Lung (tissue), 12 donors: ENCODE measurements around the gene DZIP1L. TPM values are rescaled to one million over a fixed set of nuclear protein-coding genes. Genes with fewer than 3 reads are reported as not detected.

Experiments
- ATAC-seq: fragments of 200-7000 bp; cut with Tn5 transposase; one replicate; pipeline ENCODE4 v1.9.1; 2020; ENCODE audit warnings: moderate number of reproducible peaks; ENCODE audit not compliant: insufficient read depth, low FRiP score
- DNase-seq, 3 donors: peaks; one replicate each; pipeline ENCODE4 v3.0.0-alpha.2; 2013 to 2017
- H3K27ac ChIP-seq, 2 donors: one replicate each; pipeline ENCODE4 v1.5.1; 2013; ENCODE audit warnings: mild to moderate bottlenecking in 2 of 2, moderate library complexity in 2 of 2, control low read depth in 1 of 2, inconsistent platforms in 1 of 2, low read depth in 1 of 2, low read length in 1 of 2
- H3K27me3 ChIP-seq, 3 donors: one replicate each; pipeline ENCODE4 v1.5.1; 2013; ENCODE audit warnings: low read length in 2 of 3; ENCODE audit not compliant: control insufficient read depth in 3 of 3, insufficient read depth in 3 of 3
- H3K36me3 ChIP-seq, 4 donors: one replicate each; pipeline ENCODE4 v1.5.1; 2013; ENCODE audit warnings: low read length in 4 of 4, mild to moderate bottlenecking in 1 of 4, moderate library complexity in 1 of 4; ENCODE audit not compliant: control insufficient read depth in 4 of 4, insufficient read depth in 4 of 4
- H3K4me1 ChIP-seq, 5 donors: one replicate each; pipeline ENCODE4 v1.5.1; 2013; ENCODE audit warnings: low read length in 5 of 5, mild to moderate bottlenecking in 2 of 5, moderate library complexity in 1 of 5; ENCODE audit not compliant: control insufficient read depth in 5 of 5, insufficient read depth in 5 of 5
- H3K4me3 ChIP-seq: one replicate; pipeline ENCODE4 v1.5.1; 2013; ENCODE audit warnings: mild to moderate bottlenecking, control low read depth, moderate library complexity
- H3K9ac ChIP-seq, 2 donors: one replicate each; pipeline ENCODE4 v1.5.1; 2013; ENCODE audit warnings: low read length in 2 of 2, control low read depth in 1 of 2; ENCODE audit not compliant: insufficient read depth in 1 of 2
- H3K9me3 ChIP-seq, 4 donors: one replicate each; pipeline ENCODE4 v1.5.1; 2013; ENCODE audit warnings: low read length in 3 of 4, mild to moderate bottlenecking in 1 of 4, moderate library complexity in 1 of 4; ENCODE audit not compliant: control insufficient read depth in 4 of 4, insufficient read depth in 3 of 4
- CTCF ChIP-seq: IDR thresholded peaks from 2 replicates; pipeline ENCODE4 v1.5.1; 2012; ENCODE audit warnings: mild to moderate bottlenecking; ENCODE audit errors: control extremely low read depth, extremely low read depth
- WGBS, 2 donors: extraction: QIAGEN DNeasy Blood & Tissue Kit; methylation state at CpG; one replicate each; pipeline ENCODE4 v1.1.7; 2013; 5-methylcytosine and 5-hydroxymethylcytosine counted together
- polyA plus RNA-seq, 2 donors: library from polyadenylated mRNA; stranded (reverse); fragments of 200-250 nt; gene quantifications; one replicate each; pipeline ENCODE4 v1.2.1, GENCODE V29; 2013
- total RNA-seq, 2 donors: library from RNA; depleted of rRNA in 1 of 2; stranded (reverse); fragments of >200 nt in 1 of 2; gene quantifications; one replicate each; pipeline ENCODE4 v1.2.1, GENCODE V29; 2014 to 2021
- donor health status: control.
- donor health status: control.
- donor health status: Bipolar disorder and iron deficiency.
- donor health status: healthy.
- donor health status: DM: yes; HTN: yes; CAD: no.

Gene DZIP1L
- total and polyA plus RNA-seq, 4 donors, result 4.1 to 40.0 (median 17.1) TPM

- peaks cover 9 to 44% (median 20%) of the 10 kb centered on the region in 4 donors for H3K36me3 ChIP-seq
- WGBS, 2 donors, result 92 to 95% methylated on average over 5 of the region's 5 CpGs
- ATAC-seq (no peak), DNase-seq (no peak)
- no peaks in the 10 kb centered on the region for H3K9me3 ChIP-seq
- no peak overlapping the region for H3K9ac ChIP-seq
- no peak overlapping the region for H3K4me3 ChIP-seq
- H3K27me3 ChIP-seq, result no peaks in the 10 kb centered on the region
- no peaks in the 10 kb centered on the region for H3K4me1 ChIP-seq
- TF ChIP-seq CTCF, result no peak
- no peak overlapping the region for H3K27ac ChIP-seq
Observed at GRCh38 chr3:138079901-138080300, 35.5 kb downstream of the DZIP1L start.

- no peak for TF ChIP-seq CTCF
Observed at GRCh38 chr3:138078901-138079344, 36.5 kb downstream of the DZIP1L start.

GRCh38 chr3:138078096-138078495 lies 37.3 kb downstream of the DZIP1L start:
- no peak for TF ChIP-seq CTCF

More at GRCh38 chr3:138078901-138079344, 36.5 kb downstream of the DZIP1L start:
- Histone ChIP-seq H3K4me3 (no peak overlapping the region), H3K27me3 (no peaks in the 10 kb centered on the region), H3K9ac (no peak overlapping the region), H3K36me3 (peaks cover 9 to 37% (median 17%) of the 10 kb centered on the region in 4 donors), H3K27ac (no peak overlapping the region), H3K4me1 (no peaks in the 10 kb centered on the region), H3K9me3 (no peaks in the 10 kb centered on the region)
- WGBS, 2 donors, result 0 to 2% methylated on average over 1 of the region's 1 CpG
- ATAC-seq (peak; percentile 35), DNase-seq (no peak)

GRCh38 chr3:138072796-138073195 lies 42.6 kb downstream of the DZIP1L start:
- Histone ChIP-seq H3K4me3 (no peak overlapping the region), H3K36me3 (peaks cover 2 to 26% (median 21%) of the 10 kb centered on the region in 4 donors), H3K9ac (no peak overlapping the region), H3K4me1 (no peaks in the 10 kb centered on the region), H3K27me3 (no peaks in the 10 kb centered on the region), H3K27ac (no peak overlapping the region), H3K9me3 (peaks cover 0 to 1% (median 0%) of the 10 kb centered on the region in 4 donors)
- no peak for TF ChIP-seq CTCF
- no peak for DNase-seq
- no peak for ATAC-seq
- WGBS, 2 donors, result 89 to 94% methylated on average over 8 of the region's 8 CpGs

More at GRCh38 chr3:138078096-138078495, 37.3 kb downstream of the DZIP1L start:
- H3K9me3 ChIP-seq, result no peaks in the 10 kb centered on the region
- ATAC-seq (no peak), DNase-seq (no peak)
- no peaks in the 10 kb centered on the region for H3K27me3 ChIP-seq
- H3K36me3 ChIP-seq, result peaks cover 3 to 30% (median 14%) of the 10 kb centered on the region in 4 donors
- 92 to 94% methylated on average over 4 of the region's 4 CpGs for WGBS, 2 donors
- no peak overlapping the region for H3K27ac ChIP-seq
- no peak overlapping the region for H3K9ac ChIP-seq
- no peak overlapping the region for H3K4me3 ChIP-seq
- no peaks in the 10 kb centered on the region for H3K4me1 ChIP-seq
